Neural cell (in vitro differentiated cells): Measurements from ENCODE around the gene NID2. TPM values are rescaled to one million over a fixed set of nuclear protein-coding genes. Genes with fewer than 3 reads are reported as not detected.

ENCODE experiments used
- H2AFZ ChIP-seq: fragments of 200-600, 300-800 bp; sonication (generic), shearing (Covaris generic); 2 replicates; pipeline ENCODE4 v1.6.0; 2014; ENCODE audit warnings: low read depth, mild to moderate bottlenecking, antibody characterized with exemption, low read length, moderate library complexity
- H3F3A ChIP-seq: fragments of 200-600 bp; shearing (Covaris generic); 2 replicates; pipeline ENCODE4 v1.6.1; 2016; ENCODE audit warnings: mild to moderate bottlenecking, moderate library complexity, mixed read lengths, antibody characterized with exemption, low read length; ENCODE audit not compliant: insufficient read depth, poor library complexity, severe bottlenecking
- H3K27ac ChIP-seq: fragments of 200-600, 300-800 bp; sonication (generic), shearing (Covaris generic); 2 replicates; pipeline ENCODE4 v1.5.1; 2014; ENCODE audit warnings: mild to moderate bottlenecking, low read length, moderate library complexity
- H3K27me3 ChIP-seq: fragments of 300-800, 200-600 bp; sonication (generic), shearing (Covaris generic); 2 replicates; pipeline ENCODE4 v1.6.0; 2014; ENCODE audit warnings: mild to moderate bottlenecking, low read depth, low read length, moderate library complexity; ENCODE audit not compliant: insufficient read depth
- H3K36me3 ChIP-seq: fragments of 300-800, 200-600 bp; sonication (generic), shearing (Covaris generic); 2 replicates; pipeline ENCODE4 v1.5.1; 2014; ENCODE audit warnings: mild to moderate bottlenecking, antibody characterized with exemption, low read length, moderate library complexity; ENCODE audit not compliant: insufficient read depth
- H3K4me2 ChIP-seq: fragments of 300-800, 200-600 bp; sonication (generic), shearing (Covaris generic); 2 replicates; pipeline ENCODE4 v1.6.0; 2014; ENCODE audit warnings: mild to moderate bottlenecking, low read length
- H3K4me3 ChIP-seq: fragments of 300-800, 200-600 bp; sonication (generic), shearing (Covaris generic); 2 replicates; pipeline ENCODE4 v1.5.1; 2014; ENCODE audit warnings: mild to moderate bottlenecking, low read length, moderate library complexity
- H3K79me2 ChIP-seq: fragments of 200-600 bp; shearing (Covaris generic); replicated peaks from 2 replicates; pipeline ENCODE4 v1.6.0; 2014; ENCODE audit warnings: mild to moderate bottlenecking, low read length, moderate library complexity; ENCODE audit not compliant: insufficient read depth
- H3K9ac ChIP-seq: fragments of 300-800, 200-600 bp; sonication (generic), shearing (Covaris generic); 2 replicates; pipeline ENCODE4 v1.6.1; 2016; ENCODE audit warnings: mild to moderate bottlenecking, low read length, mixed read lengths
- H3K9me2 ChIP-seq: fragments of 200-600 bp; shearing (Covaris generic); 2 replicates; pipeline ENCODE4 v1.6.1; 2016; ENCODE audit warnings: mild to moderate bottlenecking, low read length, mixed read lengths; ENCODE audit not compliant: insufficient read depth
- H3K9me3 ChIP-seq: fragments of 200-600, 300-800 bp; sonication (generic), shearing (Covaris generic); 2 replicates; pipeline ENCODE4 v1.6.1; 2016; ENCODE audit warnings: mild to moderate bottlenecking, mixed run types, low read length, moderate library complexity, mixed read lengths
- H4K20me1 ChIP-seq: fragments of 200-600 bp; shearing (Covaris generic); 2 replicates; pipeline ENCODE4 v1.6.1; 2016; ENCODE audit warnings: mild to moderate bottlenecking, mixed run types; ENCODE audit not compliant: insufficient read depth
- EP300 ChIP-seq: fragments of 450-650 bp; conservative IDR thresholded peaks from 2 replicates; pipeline ENCODE4 v1.6.1; 2014; ENCODE audit warnings: antibody characterized with exemption, mild to moderate bottlenecking, moderate library complexity; ENCODE audit not compliant: poor library complexity, severe bottlenecking
- EZH2 ChIP-seq: fragments of 200-600, 300-800 bp; shearing (Covaris generic), sonication (generic); IDR thresholded peaks from 2 replicates; pipeline ENCODE4 v1.6.1; 2014; ENCODE audit warnings: antibody characterized with exemption, low read length, borderline replicate concordance, mild to moderate bottlenecking; ENCODE audit not compliant: insufficient read depth, poor library complexity, severe bottlenecking
- MXI1 ChIP-seq: fragments of 450-650 bp; conservative IDR thresholded peaks from 2 replicates; pipeline ENCODE4 v1.6.1; 2014; ENCODE audit warnings: antibody characterized with exemption, mild to moderate bottlenecking; ENCODE audit not compliant: poor library complexity, severe bottlenecking
- POLR2AphosphoS5 ChIP-seq: IDR thresholded peaks from 2 replicates; pipeline ENCODE4 v1.6.1; 2012
- RAD21 ChIP-seq: fragments of 450-650 bp; conservative IDR thresholded peaks from 2 replicates; pipeline ENCODE4 v1.6.1; 2014; ENCODE audit warnings: antibody characterized with exemption, mild to moderate bottlenecking, moderate library complexity
- REST ChIP-seq: IDR thresholded peaks from 2 replicates; pipeline ENCODE4 v1.6.1; 2012; ENCODE audit warnings: borderline replicate concordance
- SMC3 ChIP-seq: fragments of 450-650 bp; conservative IDR thresholded peaks from 2 replicates; pipeline ENCODE4 v1.6.1; 2014; ENCODE audit warnings: antibody characterized with exemption, mild to moderate bottlenecking, moderate library complexity; ENCODE audit not compliant: poor library complexity
- TAF1 ChIP-seq: IDR thresholded peaks from 2 replicates; pipeline ENCODE4 v1.6.1; 2012; ENCODE audit warnings: low read depth
- polyA plus RNA-seq: library from polyadenylated mRNA; depleted of rRNA; stranded (reverse); fragments of >200 nt; gene quantifications from 2 replicates; pipeline ENCODE4 v1.2.3, GENCODE V29; 2014
- TF ChIP-seq, protein P1 (sequence below): fragments of 450-650 bp; IDR thresholded peaks from 2 replicates; pipeline ENCODE4 v1.5.1; 2014; ENCODE audit warnings: antibody characterized with exemption, mild to moderate bottlenecking, moderate library complexity; ENCODE audit not compliant: poor library complexity, severe bottlenecking

NID2 gene
- polyA plus RNA-seq, 1 donor from 2014 or later, result 1.1 TPM

DNA sequence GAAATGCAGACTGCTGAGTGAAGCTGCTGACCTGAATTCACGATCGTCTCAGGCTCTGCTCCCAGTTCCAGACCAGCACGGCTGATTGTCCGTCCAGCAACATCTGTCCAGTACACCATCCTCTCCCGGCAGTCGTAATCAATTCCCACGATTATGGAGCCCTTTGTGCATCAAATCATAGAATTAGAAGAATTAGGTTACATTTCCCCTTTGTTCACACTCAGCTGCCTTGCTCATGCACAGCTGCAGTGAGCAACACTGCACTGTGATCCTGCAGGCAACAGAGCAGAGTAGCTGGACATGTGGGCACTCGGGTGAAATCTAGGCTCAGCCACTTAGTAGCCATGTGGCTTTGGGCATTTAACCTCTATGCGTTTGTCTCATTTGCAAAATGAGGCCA, 57.3 kb downstream of the NID2 start:
- TF ChIP-seq TAF1 (no peak), RAD21 (no peak), MXI1 (no peak), SMC3 (no peak), POLR2AphosphoS5 (no peak), EP300 (no peak), EZH2 (no peak), REST (no peak)
- TF ChIP-seq, protein P1, sequence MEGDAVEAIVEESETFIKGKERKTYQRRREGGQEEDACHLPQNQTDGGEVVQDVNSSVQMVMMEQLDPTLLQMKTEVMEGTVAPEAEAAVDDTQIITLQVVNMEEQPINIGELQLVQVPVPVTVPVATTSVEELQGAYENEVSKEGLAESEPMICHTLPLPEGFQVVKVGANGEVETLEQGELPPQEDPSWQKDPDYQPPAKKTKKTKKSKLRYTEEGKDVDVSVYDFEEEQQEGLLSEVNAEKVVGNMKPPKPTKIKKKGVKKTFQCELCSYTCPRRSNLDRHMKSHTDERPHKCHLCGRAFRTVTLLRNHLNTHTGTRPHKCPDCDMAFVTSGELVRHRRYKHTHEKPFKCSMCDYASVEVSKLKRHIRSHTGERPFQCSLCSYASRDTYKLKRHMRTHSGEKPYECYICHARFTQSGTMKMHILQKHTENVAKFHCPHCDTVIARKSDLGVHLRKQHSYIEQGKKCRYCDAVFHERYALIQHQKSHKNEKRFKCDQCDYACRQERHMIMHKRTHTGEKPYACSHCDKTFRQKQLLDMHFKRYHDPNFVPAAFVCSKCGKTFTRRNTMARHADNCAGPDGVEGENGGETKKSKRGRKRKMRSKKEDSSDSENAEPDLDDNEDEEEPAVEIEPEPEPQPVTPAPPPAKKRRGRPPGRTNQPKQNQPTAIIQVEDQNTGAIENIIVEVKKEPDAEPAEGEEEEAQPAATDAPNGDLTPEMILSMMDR, result no peak

DNA sequence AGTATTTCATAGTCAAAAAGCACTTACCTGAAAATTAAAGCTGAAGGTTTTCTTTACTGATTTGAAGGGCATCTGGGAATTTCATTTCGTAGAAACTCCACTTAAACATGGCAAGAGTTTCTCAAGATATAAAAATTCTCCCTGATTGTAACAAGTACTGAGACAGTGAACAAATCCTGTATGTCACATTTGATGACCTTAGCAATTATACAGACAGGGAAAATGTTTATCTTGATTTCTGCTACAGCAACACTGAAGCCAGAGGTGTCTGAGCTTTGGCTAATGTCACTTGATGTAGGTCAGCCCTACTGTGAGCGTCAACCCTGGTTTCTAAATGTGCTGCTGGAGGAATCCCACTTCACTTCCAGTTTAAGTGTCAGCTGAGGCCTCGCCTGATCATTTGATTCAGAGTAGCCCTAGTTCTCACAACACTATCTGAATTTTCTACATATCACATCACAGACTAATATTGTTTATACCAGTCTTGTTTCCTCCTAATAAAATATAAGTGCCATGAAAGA, 58.6 kb downstream of the NID2 start:
- no peak overlapping the region for H3K4me2 ChIP-seq
- H3K9me2 ChIP-seq, result no peaks in the 10 kb centered on the region
- no peak overlapping the region for H3K27ac ChIP-seq
- H3K4me3 ChIP-seq, result no peak overlapping the region
- TF ChIP-seq TAF1 (no peak), EP300 (no peak), MXI1 (no peak), SMC3 (no peak), REST (no peak), RAD21 (no peak), POLR2AphosphoS5 (no peak), EZH2 (no peak)
- TF ChIP-seq, protein P1, result no peak
- no peaks in the 10 kb centered on the region for H4K20me1 ChIP-seq
- no peak overlapping the region for H2AFZ ChIP-seq
- H3K27me3 ChIP-seq, result no peaks in the 10 kb centered on the region
- H3K79me2 ChIP-seq, result no peaks in the 10 kb centered on the region
- no peaks in the 10 kb centered on the region for H3K9me3 ChIP-seq
- H3K36me3 ChIP-seq, result peaks cover 13% of the 10 kb centered on the region
- no peak overlapping the region for H3K9ac ChIP-seq
- H3F3A ChIP-seq, result no peaks in the 10 kb centered on the region

More for the DNA sequence above, 57.3 kb downstream of the NID2 start:
- no peak overlapping the region for H3K4me3 ChIP-seq
- no peaks in the 10 kb centered on the region for H3K9me2 ChIP-seq
- H3K9ac ChIP-seq, result no peak overlapping the region
- no peaks in the 10 kb centered on the region for H3K9me3 ChIP-seq
- H3K36me3 ChIP-seq, result peaks cover 13% of the 10 kb centered on the region
- H3K27me3 ChIP-seq, result no peaks in the 10 kb centered on the region
- no peak overlapping the region for H2AFZ ChIP-seq
- H3K27ac ChIP-seq, result no peak overlapping the region
- H3F3A ChIP-seq, result no peaks in the 10 kb centered on the region
- no peaks in the 10 kb centered on the region for H3K79me2 ChIP-seq
- H4K20me1 ChIP-seq, result no peaks in the 10 kb centered on the region
- H3K4me2 ChIP-seq, result no peak overlapping the region
